HCT116 (cell line): Measurements from ENCODE around the gene SH2B2. TPM values are rescaled to one million over a fixed set of nuclear protein-coding genes. Genes with fewer than 3 reads are reported as not detected.

ENCODE experiments used
- ATAC-seq: fragments of 200-7000 bp; cut with Tn5 transposase; 2 replicates; pipeline ENCODE4 v1.9.1; 2020; ENCODE audit warnings: mild to moderate bottlenecking, moderate library complexity
- BruUV-seq: library from RNA; stranded (reverse); fragments of 400-500 nt; replicated peaks from 2 replicates; lab custom pipeline; 2021; lab: Mats Ljungman, UMichigan
- CTCF ChIA-PET: fragments of 300-600 bp; sonication (Branson Sonifier 250); formaldehyde crosslinking; loops from one replicate; lab custom pipeline; 2021; ENCODE audit warnings: antibody characterized with exemption; lab: Charles Lee
- POLR2A ChIA-PET: fragments of 300-600, 350-600 bp; sonication (Branson Sonifier 250); formaldehyde crosslinking; loops from one replicate; lab custom pipeline; 2021; ENCODE audit warnings: antibody characterized with exemption; lab: Charles Lee
- RAD21 ChIA-PET, 2 experiments: fragments of 300-600 bp; sonication (Branson Sonifier 250); formaldehyde crosslinking; loops; one replicate each; lab custom pipeline; 2023; ENCODE audit warnings: low total read pairs in 2 of 2; ENCODE audit not compliant: uncharacterized antibody in 2 of 2, unreplicated experiment in 2 of 2, low non-redundant PET in 1 of 2; lab: Charles Lee
- DNase-seq: peaks from one replicate; pipeline ENCODE4 v3.0.0-alpha.2; 2010; ENCODE audit warnings: low read depth, low spot score
- H2AFZ ChIP-seq: fragments of 200-600 bp; shearing (Covaris generic), sonication (generic); 2 replicates; pipeline ENCODE4 v1.6.1; 2017; ENCODE audit warnings: low read depth, mixed run types, mixed read lengths, antibody characterized with exemption, low read length; ENCODE audit not compliant: poor library complexity, severe bottlenecking
- H3K27ac ChIP-seq: 2 replicates; pipeline ENCODE4 v1.5.1; 2012; ENCODE audit warnings: low read depth, low read length
- H3K27me3 ChIP-seq: fragments of 200-600 bp; sonication (generic); 2 replicates; pipeline ENCODE4 v1.6.1; 2016; ENCODE audit warnings: mixed run types, low read length, mixed read lengths; ENCODE audit not compliant: insufficient read depth
- H3K36me3 ChIP-seq, 2 experiments: fragments of 200-500 bp in 1 of 2; fragments of 200-600 bp in 1 of 2; sonication (Bioruptor generic) in 1 of 2; sonication (generic) in 1 of 2; 2 replicates each; pipeline versions ENCODE4 v1.5.1 to v1.6.1; 2014 to 2016; ENCODE audit warnings: low read length in 2 of 2, inconsistent platforms in 1 of 2, mixed read lengths in 1 of 2, mixed run types in 1 of 2; ENCODE audit not compliant: insufficient read depth in 2 of 2, control insufficient read depth in 1 of 2
- H3K4me1 ChIP-seq, 2 experiments: fragments of 200-600 bp in 1 of 2; sonication (generic) in 1 of 2; 2 replicates each; pipeline versions ENCODE4 v1.5.1 to v1.6.1; 2012 to 2017; ENCODE audit warnings: low read length in 2 of 2, inconsistent platforms in 1 of 2, mild to moderate bottlenecking in 1 of 2, mixed read lengths in 1 of 2, mixed run types in 1 of 2, moderate library complexity in 1 of 2; ENCODE audit not compliant: insufficient read depth in 2 of 2, control insufficient read depth in 1 of 2
- H3K4me2 ChIP-seq: fragments of 200-600 bp; sonication (generic); 2 replicates; pipeline ENCODE4 v1.6.1; 2017; ENCODE audit warnings: mixed run types, low read length, mixed read lengths
- H3K4me3 ChIP-seq, 2 experiments: fragments of 200-600 bp in 1 of 2; sonication (generic) in 1 of 2; replicated peaks in 1 of 2; 2 replicates each; pipeline ENCODE4 v1.5.1; 2011 to 2016; ENCODE audit warnings: low read length in 2 of 2, control low read depth in 1 of 2, low read depth in 1 of 2, mild to moderate bottlenecking in 1 of 2, mixed read lengths in 1 of 2, mixed run types in 1 of 2
- H3K79me2 ChIP-seq: fragments of 200-600 bp; sonication (generic); 2 replicates; pipeline ENCODE4 v1.6.1; 2017; ENCODE audit warnings: mild to moderate bottlenecking, mixed run types, low read length, moderate library complexity, mixed read lengths; ENCODE audit not compliant: insufficient read depth
- H3K9ac ChIP-seq: fragments of 200-600 bp; sonication (generic); 2 replicates; pipeline ENCODE4 v1.6.1; 2016; ENCODE audit warnings: low read length, mixed read lengths
- H3K9me2 ChIP-seq: fragments of 200-600 bp; sonication (generic), shearing (Covaris generic); 2 replicates; pipeline ENCODE4 v1.6.1; 2017; ENCODE audit warnings: mixed run types, mild to moderate bottlenecking, moderate library complexity; ENCODE audit not compliant: insufficient read depth
- H3K9me3 ChIP-seq, 2 experiments: fragments of 200-500 bp in 1 of 2; fragments of 200-600 bp in 1 of 2; sonication (Bioruptor generic) in 1 of 2; sonication (generic) in 1 of 2; 2 replicates each; pipeline ENCODE4 v1.6.1; 2014 to 2017; ENCODE audit warnings: low read length in 2 of 2, mixed read lengths in 2 of 2, inconsistent platforms in 1 of 2, low read depth in 1 of 2, mild to moderate bottlenecking in 1 of 2, mixed run types in 1 of 2, moderate library complexity in 1 of 2; ENCODE audit not compliant: control insufficient read depth in 1 of 2, insufficient read depth in 1 of 2
- H4K20me1 ChIP-seq: fragments of 200-600 bp; sonication (generic), shearing (Covaris generic); 2 replicates; pipeline ENCODE4 v1.6.1; 2017; ENCODE audit warnings: mixed run types, mild to moderate bottlenecking, moderate library complexity; ENCODE audit not compliant: insufficient read depth
- EZH2 ChIP-seq: fragments of 200-600 bp; sonication (generic); IDR thresholded peaks from 2 replicates; pipeline ENCODE4 v1.6.1; 2017; ENCODE audit warnings: antibody characterized with exemption, mixed run types
- TCF7L2 ChIP-seq: IDR thresholded peaks from 2 replicates; pipeline ENCODE4 v1.7.0; 2011; ENCODE audit warnings: borderline replicate concordance, inconsistent platforms; ENCODE audit not compliant: insufficient read depth, insufficient read length; ENCODE audit errors: extremely low read depth
- ZNF274 ChIP-seq: fragments of 200-500 bp; sonication (Bioruptor generic); IDR thresholded peaks from 2 replicates; pipeline ENCODE4 v1.6.1; 2014; ENCODE audit warnings: mild to moderate bottlenecking, low read depth, low read length, inconsistent platforms
- intact Hi-C: fragments of 100-400 bp; cut with micrococcal nuclease; formaldehyde crosslinking; loops from 2 replicates; pipeline ENCODE4 v1.10.0; 2022
- total RNA-seq: library from RNA; stranded (reverse); gene quantifications from one replicate; pipeline ENCODE4 v1.2.1, GENCODE V29; 2021; ENCODE audit not compliant: unreplicated experiment
- TF ChIP-seq, protein P1 (sequence below): IDR thresholded peaks from 2 replicates; pipeline ENCODE4 v1.6.1; 2011; ENCODE audit warnings: mild to moderate bottlenecking, low read length, moderate library complexity; ENCODE audit not compliant: insufficient replicate concordance; ENCODE audit errors: extremely low read depth
- TF ChIP-seq, protein P2 (sequence below): IDR thresholded peaks from 2 replicates; pipeline ENCODE4 v1.6.1; 2012
- TF ChIP-seq, protein P3 (sequence below): IDR thresholded peaks from 2 replicates; pipeline ENCODE4 v1.6.1; 2012; ENCODE audit warnings: low read depth

SH2B2 gene
- total RNA-seq, 1 experiment from 2014 or later, result 11.8 TPM

DNA sequence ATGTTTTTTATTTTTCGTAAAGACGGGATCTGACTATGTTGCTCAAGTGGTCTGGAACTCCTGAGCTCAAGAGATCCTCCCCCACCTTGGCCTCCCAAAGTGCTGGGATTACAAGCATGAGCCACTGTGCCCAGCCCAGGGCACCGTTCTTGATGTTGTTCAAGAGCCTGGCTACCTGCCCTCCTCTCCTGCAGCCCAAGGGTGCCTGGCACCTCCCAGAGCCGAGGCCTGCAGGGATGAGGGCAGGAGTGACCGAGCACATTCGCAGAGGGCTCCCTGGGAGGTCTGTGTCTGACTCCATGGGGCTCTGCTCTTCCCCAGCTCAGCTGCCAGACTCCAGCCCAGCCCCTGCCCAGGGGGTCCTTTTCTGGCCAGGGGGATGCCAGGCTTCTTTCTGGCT lies 15.4 kb downstream of the SH2B2 start:
- POLR2A ChIA-PET, result no interaction called here
- no TSS peak for BruUV-seq
- RAD21 ChIA-PET, result no interaction called here
- Histone ChIP-seq H3K27me3 (no peaks in the 10 kb centered on the region), H3K9ac (no peak overlapping the region), H3K4me3 (no peak overlapping the region), H3K9me2 (no peaks in the 10 kb centered on the region), H2AFZ (no peak overlapping the region), H3K4me2 (no peak overlapping the region), H3K36me3 (no peaks in the 10 kb centered on the region), H3K27ac (no peak overlapping the region), H3K9me3 (no peaks in the 10 kb centered on the region), H4K20me1 (no peaks in the 10 kb centered on the region), H3K79me2 (no peaks in the 10 kb centered on the region), H3K4me1 (no peaks in the 10 kb centered on the region; a peak in 1 of 4 replicates)
- CTCF ChIA-PET, result no interaction called here
- TF ChIP-seq TCF7L2, result no peak
- TF ChIP-seq, protein P1, sequence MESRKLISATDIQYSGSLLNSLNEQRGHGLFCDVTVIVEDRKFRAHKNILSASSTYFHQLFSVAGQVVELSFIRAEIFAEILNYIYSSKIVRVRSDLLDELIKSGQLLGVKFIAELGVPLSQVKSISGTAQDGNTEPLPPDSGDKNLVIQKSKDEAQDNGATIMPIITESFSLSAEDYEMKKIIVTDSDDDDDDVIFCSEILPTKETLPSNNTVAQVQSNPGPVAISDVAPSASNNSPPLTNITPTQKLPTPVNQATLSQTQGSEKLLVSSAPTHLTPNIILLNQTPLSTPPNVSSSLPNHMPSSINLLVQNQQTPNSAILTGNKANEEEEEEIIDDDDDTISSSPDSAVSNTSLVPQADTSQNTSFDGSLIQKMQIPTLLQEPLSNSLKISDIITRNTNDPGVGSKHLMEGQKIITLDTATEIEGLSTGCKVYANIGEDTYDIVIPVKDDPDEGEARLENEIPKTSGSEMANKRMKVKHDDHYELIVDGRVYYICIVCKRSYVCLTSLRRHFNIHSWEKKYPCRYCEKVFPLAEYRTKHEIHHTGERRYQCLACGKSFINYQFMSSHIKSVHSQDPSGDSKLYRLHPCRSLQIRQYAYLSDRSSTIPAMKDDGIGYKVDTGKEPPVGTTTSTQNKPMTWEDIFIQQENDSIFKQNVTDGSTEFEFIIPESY, result no peak
- TF ChIP-seq, protein P2, sequence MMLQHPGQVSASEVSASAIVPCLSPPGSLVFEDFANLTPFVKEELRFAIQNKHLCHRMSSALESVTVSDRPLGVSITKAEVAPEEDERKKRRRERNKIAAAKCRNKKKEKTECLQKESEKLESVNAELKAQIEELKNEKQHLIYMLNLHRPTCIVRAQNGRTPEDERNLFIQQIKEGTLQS, result no peak
- no peak for TF ChIP-seq EZH2
- TF ChIP-seq ZNF274, result no peak
- TF ChIP-seq, protein P3, sequence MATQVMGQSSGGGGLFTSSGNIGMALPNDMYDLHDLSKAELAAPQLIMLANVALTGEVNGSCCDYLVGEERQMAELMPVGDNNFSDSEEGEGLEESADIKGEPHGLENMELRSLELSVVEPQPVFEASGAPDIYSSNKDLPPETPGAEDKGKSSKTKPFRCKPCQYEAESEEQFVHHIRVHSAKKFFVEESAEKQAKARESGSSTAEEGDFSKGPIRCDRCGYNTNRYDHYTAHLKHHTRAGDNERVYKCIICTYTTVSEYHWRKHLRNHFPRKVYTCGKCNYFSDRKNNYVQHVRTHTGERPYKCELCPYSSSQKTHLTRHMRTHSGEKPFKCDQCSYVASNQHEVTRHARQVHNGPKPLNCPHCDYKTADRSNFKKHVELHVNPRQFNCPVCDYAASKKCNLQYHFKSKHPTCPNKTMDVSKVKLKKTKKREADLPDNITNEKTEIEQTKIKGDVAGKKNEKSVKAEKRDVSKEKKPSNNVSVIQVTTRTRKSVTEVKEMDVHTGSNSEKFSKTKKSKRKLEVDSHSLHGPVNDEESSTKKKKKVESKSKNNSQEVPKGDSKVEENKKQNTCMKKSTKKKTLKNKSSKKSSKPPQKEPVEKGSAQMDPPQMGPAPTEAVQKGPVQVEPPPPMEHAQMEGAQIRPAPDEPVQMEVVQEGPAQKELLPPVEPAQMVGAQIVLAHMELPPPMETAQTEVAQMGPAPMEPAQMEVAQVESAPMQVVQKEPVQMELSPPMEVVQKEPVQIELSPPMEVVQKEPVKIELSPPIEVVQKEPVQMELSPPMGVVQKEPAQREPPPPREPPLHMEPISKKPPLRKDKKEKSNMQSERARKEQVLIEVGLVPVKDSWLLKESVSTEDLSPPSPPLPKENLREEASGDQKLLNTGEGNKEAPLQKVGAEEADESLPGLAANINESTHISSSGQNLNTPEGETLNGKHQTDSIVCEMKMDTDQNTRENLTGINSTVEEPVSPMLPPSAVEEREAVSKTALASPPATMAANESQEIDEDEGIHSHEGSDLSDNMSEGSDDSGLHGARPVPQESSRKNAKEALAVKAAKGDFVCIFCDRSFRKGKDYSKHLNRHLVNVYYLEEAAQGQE, result no peak
- DNase-seq, result no peak
- intact Hi-C loops, result no loop called here
- no peak for ATAC-seq
